GM21576 (cell line): ENCODE measurements around the gene PRKCA.
"Not testable (repeated sequence)": the region's sequence is repeated elsewhere in the genome, so short reads cannot be mapped to it uniquely, and the experiment has no call there.

Source experiments
- ATAC-seq: cut with Tn5 transposase; IDR thresholded peaks from one replicate; pipeline ENCODE4 v1.9.1; 2021; ENCODE audit warnings: mild to moderate bottlenecking, moderate library complexity; ENCODE audit not compliant: unreplicated experiment

The PRKCA gene

DNA sequence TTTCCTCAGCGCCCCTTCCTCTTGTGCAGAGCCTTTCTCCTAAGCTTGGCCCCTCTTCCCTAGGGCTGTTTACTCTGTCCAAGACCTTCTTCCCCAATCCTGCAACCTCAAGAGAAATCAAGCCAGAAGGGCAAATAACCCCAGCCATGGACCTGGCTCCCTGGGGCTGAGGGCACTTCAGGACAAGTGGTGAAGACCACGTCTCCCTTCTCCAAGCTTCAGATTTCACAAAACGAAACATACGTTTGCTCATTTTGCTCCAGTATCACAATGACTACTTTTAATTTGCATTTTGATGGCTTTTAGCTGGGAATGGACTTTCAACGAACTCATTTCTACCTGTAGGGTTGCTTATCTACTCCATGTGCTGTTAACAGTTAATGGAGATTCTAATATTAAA lies 392.7 kb downstream of the PRKCA start:
- no peak for ATAC-seq

DNA sequence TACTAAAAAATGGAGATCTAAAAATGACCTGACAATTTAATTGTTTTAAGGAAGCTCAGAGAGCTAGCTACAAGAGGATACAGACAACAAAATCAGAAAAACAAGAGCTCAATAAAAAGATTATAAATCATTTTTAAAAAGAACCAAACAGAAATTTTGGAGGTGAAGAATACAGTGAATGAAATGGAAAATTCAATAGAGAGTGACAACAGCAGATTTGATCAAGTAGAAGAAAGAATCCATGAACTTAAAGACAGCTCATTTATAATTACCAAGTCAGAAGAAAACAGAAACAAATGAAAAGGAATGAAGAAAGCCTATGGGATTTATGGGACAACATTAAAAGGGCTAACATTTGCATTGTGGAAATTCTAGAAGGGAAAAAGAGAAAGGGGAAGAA lies 395.9 kb downstream of the PRKCA start:
- no peak for ATAC-seq

DNA sequence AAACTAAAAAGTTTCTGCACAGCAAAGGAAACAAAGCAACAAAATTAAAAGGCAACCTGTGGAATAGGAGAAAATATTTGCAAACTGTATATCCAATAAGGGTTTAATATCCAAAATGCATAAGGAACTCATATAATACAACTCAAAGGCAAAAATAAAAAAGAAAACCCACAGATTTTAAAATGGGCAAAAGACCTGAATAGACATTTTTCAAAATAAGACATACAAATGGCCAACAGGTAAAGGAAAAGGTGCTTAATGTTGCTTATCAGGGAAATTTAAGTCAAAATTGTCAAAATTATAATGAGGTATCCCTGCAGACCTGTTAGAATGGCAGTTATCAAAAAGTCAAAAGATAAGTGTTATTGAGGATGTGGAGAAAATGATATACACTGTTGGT lies 399.0 kb downstream of the PRKCA start:
- no peak for ATAC-seq

DNA sequence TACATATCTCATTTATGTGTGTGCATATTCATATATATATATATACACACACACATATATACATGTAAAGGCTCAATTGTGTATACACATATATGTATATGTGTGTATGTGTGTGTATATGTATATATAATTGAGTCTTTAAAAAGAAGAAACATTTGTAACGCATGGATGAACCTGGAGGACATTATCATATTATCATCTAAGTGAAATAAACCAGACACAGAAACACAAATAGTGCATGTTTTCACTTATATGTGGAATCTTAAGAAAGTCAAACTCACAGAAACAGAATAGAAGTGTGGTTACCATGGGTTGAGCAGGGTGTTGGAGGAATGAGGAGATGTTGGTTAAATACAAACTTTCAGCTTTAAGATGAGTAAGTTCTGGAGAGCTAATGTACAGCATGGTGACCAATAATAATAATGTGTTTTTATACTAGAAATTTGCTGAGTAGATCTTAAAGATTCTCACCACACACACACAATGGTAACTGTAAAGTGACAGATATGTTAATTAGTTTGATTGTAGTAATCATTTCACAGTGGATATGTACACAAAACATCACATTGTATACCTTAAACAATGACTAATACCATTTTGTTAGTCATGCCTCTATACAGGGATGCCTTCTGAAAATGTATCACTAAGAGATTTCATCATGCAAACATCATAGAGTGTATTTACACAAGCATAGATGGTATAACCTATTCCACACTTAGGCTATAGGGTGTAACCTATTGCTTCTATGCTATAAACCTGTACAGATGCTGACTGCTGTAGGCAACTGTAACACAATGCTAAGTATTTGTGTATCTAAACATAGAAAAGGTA lies 399.9 kb downstream of the PRKCA start:
- no peak for ATAC-seq

DNA sequence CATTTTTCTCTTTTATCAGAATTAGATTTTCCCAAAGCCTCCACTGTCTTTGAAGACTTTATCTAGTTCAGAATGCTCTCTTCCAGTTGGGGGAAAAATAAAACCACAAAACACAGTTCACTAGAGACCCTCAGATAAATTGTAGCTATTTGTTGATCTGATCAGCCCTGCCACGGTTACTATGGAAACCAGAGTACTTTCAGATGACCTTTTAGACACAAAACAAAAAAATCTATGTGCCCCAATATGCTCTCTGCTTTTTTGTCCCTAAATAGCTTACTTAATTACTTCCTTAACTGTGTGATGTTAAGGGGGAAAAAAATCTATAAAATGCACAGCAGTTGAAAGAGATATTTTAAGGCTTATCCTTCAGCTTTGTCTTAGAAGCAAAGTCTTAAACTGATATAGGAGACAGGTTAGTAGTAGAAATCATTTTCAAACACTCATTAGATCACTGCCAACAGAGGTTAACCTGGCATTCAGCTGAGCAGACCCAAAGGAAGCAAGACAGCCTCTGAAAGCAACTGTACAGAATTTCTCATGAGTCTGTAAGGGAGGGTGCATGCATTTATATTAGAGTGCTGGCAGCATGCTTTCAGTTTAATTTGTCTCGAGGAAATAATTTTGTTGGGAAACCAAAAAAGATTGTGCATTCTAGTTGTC lies 402.6 kb downstream of the PRKCA start:
- ATAC-seq, result no peak

DNA sequence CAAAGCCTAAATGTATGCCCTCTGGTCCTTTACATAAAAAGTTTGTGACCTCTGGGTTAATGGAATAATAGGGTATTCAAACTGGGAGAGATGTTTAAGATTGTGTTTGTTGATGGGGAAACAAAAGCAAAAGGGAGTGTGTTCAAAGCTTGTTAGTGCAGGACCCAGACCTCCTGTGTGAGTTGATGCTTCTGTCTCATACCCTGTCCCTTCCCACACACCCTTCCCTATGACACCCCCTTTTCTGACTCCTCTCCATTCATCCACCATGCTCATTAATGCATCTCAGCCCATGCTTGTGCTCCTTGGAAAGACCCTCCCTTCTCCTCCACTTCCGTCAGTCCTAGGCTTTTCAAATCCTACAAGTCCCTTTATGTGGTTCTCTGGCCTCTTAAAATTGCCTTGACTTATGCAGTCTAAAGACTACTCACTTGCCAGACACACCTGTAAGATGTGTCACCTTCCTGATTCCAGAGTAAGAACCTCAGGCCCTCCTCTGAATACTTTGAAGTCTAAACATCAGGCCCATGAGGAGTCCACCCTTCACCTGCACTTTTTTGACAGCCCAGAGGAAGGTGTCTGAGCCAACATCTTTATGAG lies 404.5 kb downstream of the PRKCA start:
- no peak for ATAC-seq

DNA sequence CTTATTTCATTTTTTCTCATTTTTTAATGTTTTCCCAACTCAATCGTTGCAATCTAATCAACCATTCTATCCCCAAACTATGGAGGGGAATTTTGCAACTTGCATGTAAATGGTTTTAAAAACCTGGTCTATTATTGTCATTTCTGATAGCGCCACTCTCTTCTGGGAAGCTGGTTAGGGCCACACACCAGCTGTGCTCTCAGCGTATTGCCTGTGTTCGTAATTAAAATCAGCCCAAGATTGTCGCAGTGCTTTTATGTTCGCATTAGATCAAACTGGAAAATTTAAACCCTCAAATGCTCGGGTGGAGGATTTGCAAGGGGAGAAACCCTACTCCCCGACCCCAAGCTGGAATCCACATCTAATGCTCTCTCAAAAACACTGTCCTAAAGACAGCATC lies 409.0 kb downstream of the PRKCA start:
- no peak for ATAC-seq

DNA sequence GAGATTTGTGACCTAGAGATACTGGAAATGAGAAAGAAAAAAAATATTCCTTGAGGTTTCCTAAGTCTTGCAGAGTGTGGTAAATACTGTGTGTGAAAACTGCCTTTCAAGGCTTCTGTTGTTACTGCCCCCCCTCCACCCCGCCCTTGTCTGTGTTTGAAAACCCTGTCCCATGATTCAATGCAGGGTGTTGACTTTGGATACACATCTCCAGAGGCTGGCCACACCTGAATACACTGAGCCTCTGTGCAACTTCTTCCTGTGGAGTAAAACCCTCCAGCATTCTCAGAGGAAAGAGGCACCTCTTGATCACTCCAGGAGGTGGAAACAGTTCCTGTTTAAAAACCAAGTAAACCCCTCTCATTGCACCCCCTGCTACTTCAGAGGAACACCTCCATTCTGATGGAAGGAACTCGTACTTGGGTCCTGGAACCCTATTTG lies 409.5 kb downstream of the PRKCA start:
- ATAC-seq, result no peak

DNA sequence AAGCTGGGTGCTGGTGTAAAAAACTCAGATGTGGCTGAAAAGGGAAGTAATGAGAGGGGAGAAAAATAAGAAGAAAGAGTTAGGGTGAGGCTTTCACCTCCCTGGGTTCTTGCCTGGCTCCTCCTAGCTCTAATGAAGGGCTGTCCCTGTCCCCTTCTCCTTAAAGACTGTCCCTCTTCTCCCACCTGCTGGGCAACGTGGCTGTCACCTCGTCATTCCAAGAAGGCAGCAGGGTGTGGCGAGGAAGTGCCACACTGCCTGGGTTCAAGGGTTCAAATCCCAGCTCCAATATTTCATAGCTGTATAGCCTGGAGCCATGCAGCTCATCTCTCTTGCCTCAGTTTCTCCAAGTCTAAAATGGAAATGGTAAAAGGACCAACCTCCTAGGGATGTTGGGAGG lies 410.0 kb downstream of the PRKCA start:
- no peak for ATAC-seq

DNA sequence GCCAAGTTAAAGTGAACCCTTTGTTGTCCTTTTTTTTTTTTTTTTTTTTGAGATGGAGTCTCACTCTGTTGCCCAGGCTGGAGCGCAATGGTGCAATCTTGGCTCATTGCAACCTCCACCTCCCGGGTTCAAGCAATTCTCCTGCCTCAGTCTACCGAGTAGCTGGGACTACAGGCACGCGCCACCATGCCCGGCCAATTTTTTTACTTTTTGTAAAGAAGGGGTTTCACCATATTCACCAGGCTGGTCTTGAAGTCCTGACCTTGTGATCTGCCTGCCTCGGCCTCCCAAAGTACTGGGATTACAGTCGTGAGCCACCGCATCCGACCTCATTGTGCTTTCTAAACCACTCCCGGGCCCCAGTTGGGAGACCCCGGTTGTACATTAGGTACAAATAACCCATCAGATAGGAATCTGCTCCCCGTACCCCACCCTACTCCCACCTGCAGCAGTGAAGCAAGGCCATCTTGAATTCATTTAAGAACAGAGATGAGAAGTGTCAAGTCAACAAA lies 410.7 kb downstream of the PRKCA start:
- ATAC-seq, result not testable (repeated sequence)

DNA sequence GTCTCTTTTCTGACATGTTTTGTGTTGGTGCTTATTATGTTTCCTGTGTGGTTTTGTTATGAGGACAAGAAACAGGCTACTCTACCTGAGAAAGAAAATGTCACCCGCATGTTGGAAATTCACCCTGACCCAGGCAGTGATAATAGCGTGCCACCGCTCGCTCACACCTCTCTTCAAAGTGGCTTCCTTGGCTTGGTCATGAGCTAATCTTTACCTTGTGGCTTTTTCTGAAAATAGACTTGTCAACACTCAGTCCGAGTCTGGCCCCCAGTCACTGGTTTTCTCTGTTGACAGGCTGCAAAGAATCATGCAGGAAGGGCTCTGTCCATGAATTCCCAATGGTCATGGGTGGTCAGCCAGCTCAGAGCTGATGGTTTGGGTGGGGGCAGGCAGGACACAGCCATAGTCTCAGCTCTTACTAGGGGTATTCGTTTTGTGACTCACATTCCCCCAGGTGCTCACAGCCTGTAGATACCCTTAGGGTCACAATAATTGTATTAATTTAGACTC lies 411.2 kb downstream of the PRKCA start:
- ATAC-seq, result peak; percentile 67

DNA sequence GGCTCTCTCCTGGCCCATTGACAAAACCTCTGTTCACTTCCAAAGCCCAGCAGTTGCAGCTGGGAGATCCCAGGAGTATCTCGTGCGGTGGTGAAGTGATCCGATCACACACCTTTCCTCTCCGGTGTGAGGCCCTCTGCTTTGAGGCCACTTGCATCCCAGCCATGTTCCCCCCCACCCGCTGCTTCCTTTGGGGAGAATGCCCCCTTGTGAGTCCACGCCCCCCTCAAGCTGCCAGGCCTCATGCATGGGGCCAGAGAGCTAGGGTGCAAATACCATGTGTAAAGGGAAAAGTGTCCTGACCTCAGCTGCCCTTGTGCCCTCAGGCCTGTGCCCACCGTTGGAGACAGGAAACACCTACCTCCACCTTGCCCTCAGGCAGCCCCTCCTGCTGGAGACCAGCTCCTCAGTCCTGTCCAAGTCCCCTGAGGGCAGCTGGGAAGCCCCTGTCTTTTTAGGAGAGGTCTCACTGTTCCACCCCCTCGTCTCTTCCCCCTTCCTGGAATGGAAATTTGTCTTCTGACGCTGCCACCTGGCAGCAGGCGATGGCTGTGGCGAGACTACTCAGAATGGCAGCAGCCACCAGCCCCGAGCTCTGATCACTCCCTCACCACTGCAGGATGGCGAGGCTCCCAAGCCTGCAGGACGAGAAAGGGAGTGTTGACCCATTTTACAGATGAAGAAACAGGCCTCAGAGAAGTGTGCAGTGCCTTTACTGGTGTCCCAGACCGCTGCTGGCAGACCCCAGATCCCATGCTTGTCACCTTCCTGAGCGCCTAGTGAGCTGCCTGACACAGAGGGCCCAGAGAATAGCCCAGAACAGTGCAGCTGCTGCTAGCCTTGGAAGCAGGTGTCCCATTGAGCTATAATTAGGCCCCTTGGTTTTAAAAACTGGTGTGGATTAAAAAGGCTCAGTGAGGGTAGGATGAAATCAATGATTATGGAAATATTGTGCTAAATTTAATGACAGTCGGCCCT lies 411.9 kb downstream of the PRKCA start:
- no peak for ATAC-seq

DNA sequence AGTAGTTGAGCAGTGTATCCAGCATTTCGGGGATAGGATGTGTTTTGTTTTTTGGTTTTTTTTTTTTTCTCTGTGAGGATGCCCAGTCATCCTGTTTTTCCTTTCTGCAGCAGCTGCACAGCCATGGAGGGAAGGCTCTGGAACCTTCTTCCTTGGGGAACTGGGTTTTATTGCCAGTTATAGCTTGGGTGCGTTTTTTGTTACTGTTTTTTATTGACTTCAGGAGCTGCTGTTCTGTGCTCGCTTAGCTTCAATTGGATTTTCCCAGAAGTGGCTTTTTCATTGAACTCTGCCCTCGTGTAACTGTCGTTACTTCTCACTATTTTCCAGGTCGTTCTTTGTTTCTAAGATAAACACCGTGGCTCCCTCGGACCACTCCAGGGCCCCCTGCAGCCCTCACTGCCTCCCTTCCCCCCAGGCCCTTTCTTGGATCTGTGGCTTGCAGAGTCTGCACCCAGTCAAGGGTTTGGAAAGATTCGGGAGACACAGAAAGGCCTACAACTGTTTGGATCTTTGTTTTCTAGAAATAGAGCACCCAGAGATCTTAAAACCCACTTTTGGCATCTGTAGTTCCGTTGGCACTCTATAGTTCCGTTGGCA lies 412.8 kb downstream of the PRKCA start:
- no peak for ATAC-seq

DNA sequence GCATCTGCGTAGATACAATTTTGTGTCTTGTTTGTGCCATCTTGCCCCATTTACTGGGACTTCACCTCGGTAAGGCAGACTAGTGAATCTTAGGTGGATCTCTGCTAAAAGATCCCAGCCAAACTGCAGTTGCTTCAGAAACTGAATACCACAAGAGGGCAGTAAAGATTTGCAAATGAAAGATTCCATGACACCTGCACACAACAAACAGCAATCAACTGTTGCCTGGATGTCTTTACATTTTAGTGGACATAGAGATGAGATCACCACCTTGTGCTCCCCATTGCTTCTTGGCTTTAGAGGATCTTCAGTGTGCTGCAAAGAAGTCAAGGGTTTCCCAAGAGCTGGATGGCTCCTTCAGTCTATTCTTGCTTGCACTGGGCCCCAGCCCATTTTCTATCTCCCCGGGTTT lies 413.3 kb downstream of the PRKCA start:
- ATAC-seq, result no peak

DNA sequence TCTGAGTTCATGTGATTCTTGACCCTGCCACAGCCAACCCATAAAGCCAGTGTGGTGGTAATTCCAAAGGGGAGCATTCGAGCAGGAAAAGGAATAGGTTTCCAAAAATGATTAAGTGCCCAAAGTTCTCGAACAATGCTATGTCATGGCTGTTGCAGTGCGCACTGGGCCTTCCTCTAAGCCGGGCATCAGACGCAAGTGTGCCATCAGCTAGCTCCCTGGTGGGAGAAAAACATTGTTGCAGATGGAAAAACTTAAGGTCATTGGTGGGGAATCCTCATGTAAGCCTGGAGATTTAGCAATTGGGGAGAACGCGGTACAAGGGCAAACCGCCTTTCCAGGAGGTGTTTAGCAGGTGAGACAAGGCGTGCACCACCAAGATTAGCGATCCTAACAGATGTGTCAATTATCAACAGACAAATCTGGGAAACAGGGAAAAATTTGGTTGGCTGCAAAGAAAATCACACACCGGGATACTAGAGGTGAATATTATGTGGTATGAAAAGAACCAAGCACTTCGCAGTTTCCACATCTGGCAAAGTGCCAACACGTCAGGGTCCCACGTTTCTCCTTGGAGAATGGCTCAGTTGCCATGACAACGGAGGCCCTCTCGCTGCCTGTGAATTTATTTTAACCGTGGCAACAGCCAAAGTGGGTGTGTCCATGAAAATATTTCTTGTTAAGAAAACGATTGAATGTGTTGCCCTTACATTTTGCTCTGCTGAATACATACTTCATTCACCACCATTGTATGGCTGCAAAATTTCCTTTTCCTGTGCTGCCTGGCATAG lies 414.0 kb downstream of the PRKCA start:
- no peak for ATAC-seq

DNA sequence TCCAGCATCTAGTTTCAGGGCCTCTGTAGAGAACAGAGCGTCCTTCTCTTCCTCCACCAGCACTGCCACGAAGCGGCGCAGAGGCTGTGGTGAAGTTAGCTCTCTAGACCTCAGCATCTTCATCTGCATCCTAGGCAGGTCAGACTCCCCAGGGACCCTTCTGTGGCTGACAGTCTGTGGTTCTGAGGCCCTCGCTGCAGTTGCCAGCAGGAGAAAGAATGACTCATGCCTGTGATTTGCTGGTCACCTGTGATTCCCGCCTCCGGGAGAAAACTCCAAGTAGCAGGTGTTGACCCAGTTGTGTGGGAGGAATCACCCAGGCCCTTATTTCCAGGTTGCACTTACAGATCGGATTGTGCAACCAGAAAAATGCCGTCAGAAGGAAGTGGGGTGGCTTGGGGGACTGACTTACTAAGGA lies 415.2 kb downstream of the PRKCA start:
- ATAC-seq, result peak; percentile 46

DNA sequence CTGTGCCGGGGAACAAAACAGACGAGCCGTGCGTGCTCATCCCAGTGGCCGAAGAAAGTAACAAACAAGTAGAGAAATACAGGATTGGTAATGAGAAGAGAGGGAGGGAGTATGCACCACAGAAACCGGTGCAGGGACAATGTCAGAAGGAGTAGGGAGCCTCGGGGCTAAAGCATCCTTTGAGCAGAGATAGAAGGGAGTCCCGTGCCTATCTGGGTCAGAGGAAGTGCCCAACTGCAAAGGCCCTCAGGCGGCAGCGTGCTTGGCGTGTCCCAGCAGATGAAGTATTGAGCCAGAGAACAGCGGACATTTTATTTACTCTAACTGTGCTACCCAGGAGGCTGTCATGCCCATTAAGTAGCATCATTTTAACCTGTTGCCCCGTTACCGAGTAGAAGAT lies 417.6 kb downstream of the PRKCA start:
- ATAC-seq, result no peak

DNA sequence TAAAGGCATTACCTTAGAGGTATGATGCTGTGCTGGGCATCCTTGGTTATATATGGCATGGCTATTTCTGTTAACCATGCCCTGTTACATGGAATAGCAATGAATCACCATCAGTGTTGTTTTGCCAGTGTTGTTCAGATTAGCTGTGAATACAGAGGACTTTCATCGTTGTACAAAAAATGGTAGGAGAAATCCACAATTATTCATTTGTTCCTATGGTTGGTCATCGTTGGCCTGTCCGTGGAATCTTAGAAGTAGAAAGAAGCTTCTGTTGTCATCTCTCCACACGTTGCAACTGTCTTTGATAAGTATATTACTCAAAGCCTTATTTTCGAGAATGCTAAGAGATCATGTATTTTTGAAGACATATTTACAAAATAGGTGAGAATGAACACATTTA lies 418.2 kb downstream of the PRKCA start:
- no peak for ATAC-seq

DNA sequence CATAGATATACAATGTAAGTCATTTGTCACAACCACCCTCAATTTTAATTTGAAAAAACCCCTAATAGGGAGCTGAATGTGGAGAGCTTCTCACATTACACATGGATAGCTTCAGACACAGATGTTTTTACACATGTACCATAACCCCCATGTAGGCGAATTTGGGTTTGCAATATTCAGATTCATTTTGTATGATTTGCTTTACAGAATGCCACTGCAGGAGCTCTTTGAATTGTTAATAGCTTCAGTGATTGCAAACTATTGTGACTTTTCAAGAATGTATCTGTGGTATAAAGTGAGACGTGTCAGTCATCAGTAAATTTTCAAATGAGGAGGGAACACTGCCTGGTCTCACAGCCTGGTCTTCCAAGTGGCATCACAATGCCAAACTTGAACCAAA lies 419.9 kb downstream of the PRKCA start:
- ATAC-seq, result no peak
